G401 (cell line): ENCODE results near the gene UNC45A. TPM values are rescaled to one million over a fixed set of nuclear protein-coding genes. Genes with fewer than 3 reads are reported as not detected.

Experiments used
- DNase-seq: peaks from one replicate; pipeline ENCODE4 v3.0.0-alpha.2; 2015; ENCODE audit warnings: low spot score
- in situ Hi-C: cut with HindIII; loops from 2 replicates; pipeline ENCODE4 v1.10.0; 2016; ENCODE audit warnings: low sequenced_read_pairs, mixed read lengths
- total RNA-seq: library from RNA; depleted of rRNA; stranded (reverse); fragments of >200 nt; shearing (Covaris generic); gene quantifications from 2 replicates; pipeline ENCODE4 v1.2.3, GENCODE V29; 2014

Gene UNC45A
- total RNA-seq, 1 experiment from 2014 or later = 99.2 TPM

- peak; percentile 91 for DNase-seq
- in situ Hi-C loops = no loop called here
These were observed 19.9 kb downstream of the UNC45A start, which contains the start of gene RCCD1 for GRCh38 chr15:90954712-90955623. Gene RCCD1, plus strand, starts transcription at chr15:90954884. Its CDS starts 1,851 bp downstream, at chr15:90956735.

- in situ Hi-C loops = no loop called here
- DNase-seq = peak; percentile 33
These were observed 20.7 kb downstream of the UNC45A start for GRCh38 chr15:90955624-90956273.

- peak; percentile 79 for DNase-seq
- in situ Hi-C loops = no loop called here
These were observed 21.4 kb downstream of the UNC45A start for GRCh38 chr15:90956274-90957030.

DNA sequence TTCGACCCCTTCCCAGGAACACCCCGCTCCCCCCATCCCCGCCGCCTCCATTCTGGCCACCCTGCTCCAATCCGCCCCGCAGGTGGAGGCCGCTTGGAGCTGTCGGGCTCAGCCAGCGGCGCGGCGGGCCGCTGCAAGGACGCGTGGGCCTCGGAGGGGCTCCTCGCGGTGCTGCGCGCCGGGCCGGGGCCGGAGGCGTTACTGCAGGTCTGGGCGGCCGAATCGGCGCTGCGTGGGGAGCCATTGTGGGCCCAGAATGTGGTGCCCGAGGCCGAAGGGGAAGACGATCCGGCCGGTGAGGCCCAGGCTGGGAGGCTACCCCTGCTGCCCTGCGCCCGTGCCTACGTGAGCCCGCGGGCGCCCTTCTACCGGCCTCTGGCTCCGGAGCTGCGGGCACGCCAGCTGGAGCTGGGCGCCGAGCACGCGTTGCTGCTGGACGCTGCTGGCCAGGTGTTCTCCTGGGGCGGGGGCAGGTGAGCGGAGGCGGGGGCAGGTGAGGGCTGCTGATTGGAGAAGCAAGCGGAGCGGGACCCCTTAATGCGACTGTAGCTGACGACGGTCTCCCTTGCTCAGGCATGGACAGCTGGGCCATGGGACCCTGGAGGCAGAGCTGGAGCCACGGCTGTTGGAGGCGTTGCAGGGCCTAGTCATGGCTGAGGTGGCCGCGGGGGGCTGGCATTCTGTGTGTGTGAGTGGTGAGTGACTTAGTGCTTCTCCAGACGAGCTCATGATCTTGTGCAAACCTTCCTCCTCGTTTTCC, 22.1 kb downstream of the UNC45A start:
- DNase-seq = peak; percentile 55
- in situ Hi-C loops = no loop called here

DNA sequence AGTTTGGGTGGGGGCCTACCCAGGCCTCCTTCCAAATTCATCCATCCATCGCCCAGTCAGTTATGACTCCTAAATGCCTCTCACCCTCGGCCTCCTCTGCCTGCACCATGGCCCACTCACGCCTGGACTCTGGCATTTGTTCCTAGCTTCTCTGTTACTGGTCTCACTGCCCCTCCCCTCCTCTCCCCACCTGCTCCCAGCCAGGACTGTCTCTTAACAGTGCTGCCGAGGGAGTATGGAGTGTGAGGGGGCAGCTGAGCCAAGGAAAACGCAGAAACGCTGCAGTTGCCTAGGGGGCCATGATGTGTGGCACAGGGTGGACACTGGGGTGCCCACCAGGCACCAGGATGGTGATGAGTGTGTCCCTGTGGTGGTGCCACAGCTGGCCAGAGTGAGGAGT, 22.7 kb downstream of the UNC45A start:
- in situ Hi-C loops = no loop called here
- peak; percentile 61 for DNase-seq

DNA sequence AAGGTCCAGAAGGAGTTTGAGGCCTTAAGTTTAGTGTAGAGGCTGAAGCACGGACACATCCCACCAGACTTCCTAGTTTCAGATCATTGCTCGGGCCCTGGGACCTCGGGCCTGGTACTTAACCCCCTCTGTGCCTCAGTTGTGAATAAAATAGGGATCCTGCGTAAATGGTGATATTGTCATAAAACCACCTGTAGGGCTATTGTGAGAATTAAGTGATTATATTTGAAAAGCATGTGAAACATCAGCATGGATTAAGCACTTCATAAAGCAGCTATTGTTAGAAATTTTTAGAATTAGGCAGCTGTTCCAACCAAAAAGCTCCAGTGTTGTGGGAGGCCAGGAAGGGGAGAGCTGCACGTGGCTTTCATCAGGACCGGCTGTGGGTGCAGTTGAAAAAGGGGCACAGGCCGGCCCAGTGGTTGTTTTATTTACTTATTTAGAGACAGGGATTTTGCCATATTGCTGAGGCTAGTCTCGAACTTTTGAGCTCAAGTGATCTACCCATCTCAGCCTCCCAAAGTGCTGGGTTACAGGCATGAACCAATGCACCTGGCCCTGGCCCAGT, 24.0 kb downstream of the UNC45A start:
- in situ Hi-C loops = no loop called here
- no peak for DNase-seq

DNA sequence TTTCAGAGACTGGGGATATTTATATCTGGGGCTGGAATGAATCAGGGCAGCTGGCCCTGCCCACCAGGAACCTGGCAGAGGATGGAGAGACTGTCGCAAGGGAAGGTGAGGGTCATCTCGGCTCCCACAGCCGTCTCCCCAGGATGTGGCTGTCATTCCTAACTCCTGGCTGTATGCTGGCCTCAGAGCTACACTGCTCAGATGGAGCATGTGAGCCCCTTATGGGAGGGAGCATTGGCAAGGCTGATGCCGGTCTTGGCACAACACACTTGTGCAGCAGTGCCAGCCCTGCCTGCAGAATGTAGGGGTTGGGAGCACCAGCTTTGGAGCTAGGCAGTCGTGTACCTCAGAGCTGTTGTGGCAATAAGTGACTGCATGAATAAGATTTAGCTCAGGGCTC, 24.8 kb downstream of the UNC45A start:
- DNase-seq = peak; percentile 93
- in situ Hi-C loops = no loop called here

DNA sequence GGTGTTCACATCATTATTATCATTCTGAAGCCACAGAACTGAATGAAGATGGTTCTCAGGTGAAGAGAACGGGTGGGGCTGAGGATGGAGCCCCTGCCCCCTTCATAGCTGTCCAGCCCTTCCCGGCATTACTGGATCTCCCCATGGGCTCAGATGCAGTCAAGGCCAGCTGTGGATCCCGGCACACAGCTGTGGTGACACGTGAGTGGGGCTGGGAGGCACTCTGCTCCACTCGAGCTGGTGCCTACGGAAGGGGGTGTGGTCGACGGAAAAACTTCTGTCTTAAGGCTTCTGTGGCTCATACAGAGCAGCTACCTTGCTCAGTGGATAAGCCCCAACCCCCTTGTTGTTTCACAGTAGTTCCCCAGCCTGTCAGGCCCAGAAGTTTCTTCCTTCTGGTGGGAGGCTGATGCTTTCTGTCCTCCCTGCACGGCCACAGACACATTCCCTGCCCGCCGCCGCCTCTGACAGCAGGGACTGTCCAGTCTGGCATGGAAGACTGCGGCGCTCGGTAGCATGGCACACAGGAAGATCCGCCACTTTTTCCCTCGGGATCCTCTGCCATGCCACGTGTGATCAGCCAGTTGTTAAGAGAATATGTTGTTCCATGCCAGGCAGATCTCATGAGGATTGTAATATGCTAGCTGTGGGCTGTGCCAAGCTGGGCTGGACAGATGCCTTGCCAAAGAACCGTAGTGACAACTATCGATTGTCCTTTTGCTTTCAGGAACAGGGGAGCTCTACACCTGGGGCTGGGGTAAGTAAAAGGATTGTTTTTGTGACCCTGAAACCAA, 25.4 kb downstream of the UNC45A start:
- DNase-seq = no peak
- in situ Hi-C loops = no loop called here

- no peak for DNase-seq
- in situ Hi-C loops = no loop called here
These were observed 26.9 kb downstream of the UNC45A start for GRCh38 chr15:90962021-90962420.

DNA sequence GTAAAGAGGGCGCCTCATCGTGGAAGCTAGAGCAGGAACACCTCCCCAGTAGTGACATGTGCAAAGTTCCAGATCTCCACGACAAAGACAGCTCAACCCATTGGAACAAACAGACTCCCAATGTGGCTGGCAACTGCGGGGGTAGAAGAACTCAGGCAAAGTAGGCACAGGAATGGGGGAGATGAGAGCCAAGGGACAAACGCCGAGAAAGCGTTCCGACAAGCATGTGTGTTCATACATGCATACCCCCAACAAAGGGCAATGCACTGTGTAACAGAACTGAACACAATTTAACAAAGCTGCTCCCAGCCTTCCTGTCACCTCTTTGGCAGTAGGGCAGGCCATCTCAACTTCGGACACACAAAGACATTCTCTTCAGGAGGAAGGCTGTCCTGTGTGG, 31.2 kb downstream of the UNC45A start:
- in situ Hi-C loops = no loop called here
- DNase-seq = no peak

DNA sequence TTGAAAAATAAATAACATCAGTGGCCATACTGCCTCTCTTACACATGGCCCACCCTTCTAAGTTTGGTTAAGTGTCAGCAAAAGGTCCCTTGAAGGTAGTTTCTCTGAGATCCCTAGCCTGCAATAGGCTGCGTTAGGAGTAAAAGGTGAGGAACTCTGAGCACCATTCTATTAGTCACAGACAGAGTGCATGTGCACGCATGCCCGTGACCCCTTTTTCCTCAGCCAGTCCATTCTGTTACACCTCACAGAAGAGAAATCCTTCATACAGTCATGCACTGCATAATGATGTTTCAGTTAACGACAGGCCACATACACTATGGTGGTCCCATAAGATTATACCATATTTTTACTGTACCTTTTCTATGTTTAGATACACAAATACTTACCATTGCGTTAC, 32.1 kb downstream of the UNC45A start:
- in situ Hi-C loops = no loop called here
- DNase-seq = no peak

DNA sequence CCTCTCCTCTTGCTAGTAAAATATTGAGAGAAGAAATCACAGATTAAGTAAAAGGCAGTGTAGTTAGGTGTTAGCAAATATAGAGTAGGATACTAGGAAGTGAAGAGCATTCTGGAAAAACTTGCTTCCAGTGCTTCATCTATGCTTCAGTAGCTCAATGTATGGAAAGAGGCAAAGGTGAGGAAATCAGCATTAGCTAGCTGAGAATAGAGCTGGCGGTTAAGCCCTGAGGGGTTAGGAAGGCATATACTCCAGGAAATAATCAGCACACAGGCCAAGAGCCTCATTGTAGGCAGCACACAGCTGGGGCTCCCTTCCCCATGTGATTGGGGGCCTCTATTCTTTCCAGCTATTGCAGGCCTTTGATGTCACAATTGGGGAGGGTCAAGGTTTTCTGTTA, 33.3 kb downstream of the UNC45A start:
- in situ Hi-C loops = no loop called here
- DNase-seq = no peak

GRCh38 chr15:90970274-90970673, 35.2 kb downstream of the UNC45A start:
- in situ Hi-C loops = no loop called here
- DNase-seq = no peak

DNA sequence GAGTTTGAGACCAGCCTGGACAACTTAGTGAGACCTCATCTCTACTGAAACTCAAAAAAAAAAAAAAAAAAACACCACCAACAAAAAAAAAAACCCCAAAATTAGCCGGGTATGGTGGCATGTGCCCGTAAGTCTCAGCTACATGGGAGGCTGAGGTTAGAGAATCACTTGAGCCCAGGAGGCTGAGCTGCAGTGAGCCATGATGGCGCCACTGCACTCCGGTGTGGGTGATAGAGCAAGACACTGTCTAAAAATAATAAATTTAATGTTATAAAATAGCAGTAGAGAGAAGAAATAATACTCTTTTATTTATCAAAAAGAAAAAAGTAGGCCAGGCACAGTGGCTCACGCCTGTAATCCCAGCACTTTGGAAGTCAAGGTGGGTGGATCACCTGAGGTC, 37.0 kb downstream of the UNC45A start:
- DNase-seq = no peak
- in situ Hi-C loops = no loop called here

- in situ Hi-C loops = no loop called here
- no peak for DNase-seq
These were observed 39.1 kb downstream of the UNC45A start for GRCh38 chr15:90974216-90974615.

DNA sequence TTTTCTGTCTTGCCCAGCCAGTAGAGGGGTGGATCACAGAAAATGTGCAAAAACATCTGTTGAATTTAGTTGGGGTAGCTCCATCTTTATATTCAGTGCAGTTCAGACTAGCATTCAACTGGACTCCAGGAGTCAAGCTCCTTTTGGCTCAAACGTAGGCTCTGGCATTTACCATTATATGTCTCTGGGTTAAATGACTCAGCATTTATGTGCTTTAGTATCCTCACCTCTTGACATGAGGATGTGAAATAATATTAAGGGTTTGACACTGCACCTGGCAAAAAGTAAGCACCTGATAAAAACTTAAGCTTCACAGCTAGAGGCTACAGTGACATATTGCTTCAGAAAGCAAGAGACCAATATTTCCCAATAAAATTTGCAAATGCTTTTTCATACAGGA, 44.5 kb downstream of the UNC45A start:
- in situ Hi-C loops = no loop called here
- no peak for DNase-seq

GRCh38 chr15:90981681-90982080, 46.6 kb downstream of the UNC45A start:
- no peak for DNase-seq
- in situ Hi-C loops = no loop called here

DNA sequence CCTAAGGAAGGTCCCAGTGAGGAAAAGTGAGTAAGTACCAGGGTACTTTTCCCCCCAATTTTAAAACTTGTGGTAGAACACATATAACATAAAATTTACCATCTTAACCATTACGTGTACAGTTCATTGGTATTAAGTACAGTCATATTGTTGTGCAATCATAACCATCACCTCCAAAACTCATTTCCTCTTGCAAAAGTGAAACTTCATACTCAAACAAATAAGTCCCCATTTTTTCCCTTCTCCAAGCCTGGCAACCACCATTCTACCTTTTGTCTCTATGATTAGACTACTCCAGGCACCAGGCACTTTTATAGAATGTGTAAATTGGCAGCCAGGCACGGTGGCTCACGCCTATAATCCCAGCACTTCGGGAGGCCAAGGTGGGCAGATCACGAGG, 47.0 kb downstream of the UNC45A start:
- in situ Hi-C loops = no loop called here
- DNase-seq = no peak
